Testis (tissue), 3 donors: ENCODE data around the gene ECE2. TPM values are rescaled to one million over a fixed set of nuclear protein-coding genes. Genes with fewer than 3 reads are reported as not detected.

Experiments
- DNase-seq: peaks from one replicate; pipeline ENCODE4 v3.0.0-alpha.2; 2019
- H3K27ac ChIP-seq, 2 donors: fragments of 200-600 bp; sonication (generic); one replicate each; pipeline ENCODE4 v1.5.1; 2019
- H3K27me3 ChIP-seq: fragments of 200-600 bp; sonication (generic); one replicate; pipeline ENCODE4 v1.5.1; 2019
- H3K36me3 ChIP-seq: fragments of 200-600 bp; sonication (generic); one replicate; pipeline ENCODE4 v1.5.1; 2017; ENCODE audit warnings: low read depth; ENCODE audit errors: missing control alignments
- H3K4me1 ChIP-seq: fragments of 200-600 bp; sonication (generic); one replicate; pipeline ENCODE4 v1.5.1; 2019
- H3K4me3 ChIP-seq, 2 donors: fragments of 200-600 bp; sonication (generic); one replicate each; pipeline ENCODE4 v1.5.1; 2017 to 2019
- H3K9me3 ChIP-seq: fragments of 200-600 bp; sonication (generic); one replicate; pipeline ENCODE4 v1.5.1; 2017
- CTCF ChIP-seq, 3 experiments: fragments of 450-650 bp in 2 of 3; fragments of 200-600 bp in 1 of 3; sonication (generic) in 1 of 3; IDR thresholded peaks; one replicate each; pipeline ENCODE4 v1.5.1; 2016 to 2019; ENCODE audit warnings: antibody characterized with exemption in 3 of 3, mild to moderate bottlenecking in 2 of 3, moderate library complexity in 1 of 3
- POLR2A ChIP-seq: fragments of 450-650 bp; IDR thresholded peaks from one replicate; pipeline ENCODE4 v1.6.1; 2017; ENCODE audit warnings: antibody characterized with exemption, mild to moderate bottlenecking, moderate library complexity
- WGBS, 2 donors: methylation state at CpG; one replicate each; pipeline ENCODE4 v1.1.5; 2018; 5-methylcytosine and 5-hydroxymethylcytosine counted together
- intact Hi-C: fragments of 100-400 bp; cut with DNase I; formaldehyde crosslinking; loops from one replicate; pipeline ENCODE4 v1.15.1; 2023; ENCODE audit warnings: low total_unique reads
- polyA plus RNA-seq: library from polyadenylated mRNA; stranded (reverse); fragments of 350-450 nt; fragmentation: Illumina TruSeq; extraction: RNeasy Lipid Tissue Mini Kit (QIAGEN cat#74804); gene quantifications from one replicate; pipeline ENCODE4 v1.2.3, GENCODE V29; 2014; ENCODE audit warnings: low read depth, low replicate concordance; ENCODE audit not compliant: insufficient read depth
- total RNA-seq, 2 donors: library from RNA; depleted of rRNA; stranded (reverse); fragments of >200 nt; gene quantifications; one replicate each; pipeline ENCODE4 v1.2.3, GENCODE V29; 2016

Gene ECE2
- total and polyA plus RNA-seq, 3 donors from 2014 or later = 1.1 to 1.4 (median 1.4) TPM

- no peak for TF ChIP-seq CTCF (IDR thresholded peaks at IDR 0.05)
- TF ChIP-seq POLR2A = no peak
- Histone ChIP-seq H3K4me1 (no peaks in the 10 kb centered on the region), H3K27ac (no peak overlapping the region), H3K9me3 (no peaks in the 10 kb centered on the region), H3K4me3 (no peak overlapping the region), H3K27me3 (no peaks in the 10 kb centered on the region), H3K36me3 (no peaks in the 10 kb centered on the region)
- 87 to 89% methylated on average over 6 to 21 of the region's 21 CpGs for WGBS, 2 donors
- intact Hi-C loops = no loop called here
- no peak for DNase-seq
These were observed 16.1 kb downstream of the ECE2 start for GRCh38 chr3:184291738-184292445.

GRCh38 chr3:184295771-184296170 lies 19.9 kb downstream of the ECE2 start:
- TF ChIP-seq CTCF (IDR thresholded peaks at IDR 0.05) = no peak
- intact Hi-C loops = no loop called here
- WGBS, 2 donors = 71 to 77% methylated on average over 3 of the region's 3 CpGs
- Histone ChIP-seq H3K4me1 (peaks cover 10% of the 10 kb centered on the region), H3K9me3 (no peaks in the 10 kb centered on the region), H3K4me3 (no peak overlapping the region), H3K36me3 (no peaks in the 10 kb centered on the region), H3K27me3 (no peaks in the 10 kb centered on the region), H3K27ac (no peak overlapping the region)
- no peak for DNase-seq

GRCh38 chr3:184296616-184297015 lies 20.8 kb downstream of the ECE2 start:
- no peaks in the 10 kb centered on the region for H3K9me3 ChIP-seq
- WGBS, 2 donors = 72 to 79% methylated on average over 7 of the region's 7 CpGs
- H3K36me3 ChIP-seq = no peaks in the 10 kb centered on the region
- no peak for DNase-seq
- intact Hi-C loops = no loop called here
- TF ChIP-seq POLR2A (no peak), CTCF (IDR thresholded peaks at IDR 0.05) (no peak)
- peaks cover 10% of the 10 kb centered on the region for H3K4me1 ChIP-seq
- no peaks in the 10 kb centered on the region for H3K27me3 ChIP-seq
- H3K4me3 ChIP-seq = no peak overlapping the region
- no peak overlapping the region for H3K27ac ChIP-seq

- Histone ChIP-seq H3K4me3 (peak within 1 kb of the TSS; percentile 89 to 91), H3K36me3 (no peaks in the 10 kb centered on the region), H3K27ac (peak within 1 kb of the TSS; percentile 79 to 88), H3K4me1 (peaks cover 10% of the 10 kb centered on the region), H3K9me3 (no peaks in the 10 kb centered on the region), H3K27me3 (no peaks in the 10 kb centered on the region)
- no peak for TF ChIP-seq POLR2A
- no peak for TF ChIP-seq CTCF (IDR thresholded peaks at IDR 0.05)
- 0% methylated on average over 31 to 77 of the region's 78 CpGs for WGBS, 2 donors
- peak; percentile 99 for DNase-seq
- intact Hi-C loops = no loop called here
These were observed 23.1 kb downstream of the ECE2 start, which contains the start of gene PSMD2 for GRCh38 chr3:184298759-184299487. TSS of gene PSMD2 (plus strand) at chr3:184299241. CDS start at chr3:184299267, 26 bp downstream.
